K562 (cell line): ENCODE results near the gene ZCCHC9. TPM values are rescaled to one million over a fixed set of nuclear protein-coding genes. Genes with fewer than 3 reads are reported as not detected.

Experiments used
- ATAC-seq: fragments of 200-7000 bp; cut with Tn5 transposase; 3 replicates; pipeline ENCODE4 v1.9.1; 2020; ENCODE audit warnings: moderate library complexity
- BruUV-seq: library from RNA; stranded (reverse); fragments of 400-500 nt; replicated peaks from 2 replicates; lab custom pipeline; 2021; lab: Mats Ljungman, UMichigan
- CTCF ChIA-PET: fragments of 300-600 bp; formaldehyde crosslinking; extraction: SDS; loops from one replicate; lab custom pipeline; 2021; ENCODE audit warnings: low intra/inter-chr PET ratio; lab: Yijun Ruan, JAX
- POLR2A ChIA-PET: fragments of 300-600, 350-650 bp; sonication (Branson Sonifier 250); formaldehyde crosslinking; extraction: SDS; loops from one replicate; lab custom pipeline; 2021; ENCODE audit warnings: antibody characterized with exemption, inconsistent platforms; lab: Yijun Ruan, JAX
- DNase-seq, 4 experiments: peaks; one replicate each; pipeline versions ENCODE4 v3.0.0 to v3.0.0-alpha.2; 2011 to 2018; ENCODE audit warnings: low spot score in 3 of 4, mixed read lengths in 3 of 4; ENCODE audit errors: extremely low read depth in 1 of 4
- FAIRE-seq: peaks from 2 replicates; lab custom pipeline; 2011; peaks lifted over from hg19 to GRCh38; lab: Jason Lieb, UNC
- H2AFZ ChIP-seq: 2 replicates; pipeline ENCODE4 v1.6.0; 2011; ENCODE audit warnings: low read depth, low read length, control low read depth, inconsistent platforms
- H3K27ac ChIP-seq: fragments of 200-600 bp; 3 replicates; pipeline ENCODE4 v1.8.0; 2011; ENCODE audit warnings: low read depth, mild to moderate bottlenecking, control low read depth, inconsistent platforms, low read length, moderate library complexity, mixed read lengths; ENCODE audit errors: extremely low read depth
- H3K27me3 ChIP-seq, 2 experiments: fragments of 300-600 bp in 1 of 2; 2 replicates in 1 of 2; 3 replicates in 1 of 2; pipeline versions ENCODE4 v1.6.0 to v1.8.0; 2011; ENCODE audit warnings: inconsistent platforms in 2 of 2, low read length in 2 of 2, mild to moderate bottlenecking in 1 of 2, mixed read lengths in 1 of 2, moderate library complexity in 1 of 2; ENCODE audit not compliant: control insufficient read depth in 2 of 2, insufficient read depth in 2 of 2
- H3K36me3 ChIP-seq: fragments of 300-600 bp; 3 replicates; pipeline ENCODE4 v1.8.0; 2011; ENCODE audit warnings: mild to moderate bottlenecking, low read length, inconsistent platforms; ENCODE audit not compliant: control insufficient read depth, insufficient read depth
- H3K4me1 ChIP-seq, 2 experiments: fragments of 200-600 bp in 1 of 2; replicated peaks in 1 of 2; 2 replicates in 1 of 2; 3 replicates in 1 of 2; pipeline versions ENCODE4 v1.5.1 to v1.8.0; 2011; ENCODE audit warnings: inconsistent platforms in 2 of 2, low read length in 2 of 2, mild to moderate bottlenecking in 1 of 2, mixed read lengths in 1 of 2, moderate library complexity in 1 of 2; ENCODE audit not compliant: control insufficient read depth in 2 of 2, insufficient read depth in 2 of 2
- H3K4me2 ChIP-seq: 2 replicates; pipeline ENCODE4 v1.6.1; 2011; ENCODE audit warnings: low read length, control low read depth, inconsistent platforms, mixed read lengths; ENCODE audit not compliant: insufficient read depth
- H3K4me3 ChIP-seq: fragments of 200-600 bp; sonication (generic), shearing (Covaris generic); 2 replicates; pipeline ENCODE4 v1.5.1; 2016; ENCODE audit warnings: control low read depth, inconsistent platforms
- H3K79me2 ChIP-seq: fragments of 200-600 bp; 3 replicates; pipeline ENCODE4 v1.8.0; 2011; ENCODE audit warnings: low read length, inconsistent platforms; ENCODE audit not compliant: control insufficient read depth, insufficient read depth
- H3K9ac ChIP-seq, 2 experiments: 2 replicates each; pipeline versions ENCODE4 v1.6.0 to v1.6.1; 2011; ENCODE audit warnings: low read depth in 2 of 2, low read length in 2 of 2, control low read depth in 1 of 2, inconsistent platforms in 1 of 2, mild to moderate bottlenecking in 1 of 2, mixed read lengths in 1 of 2; ENCODE audit not compliant: insufficient read depth in 1 of 2
- H3K9me1 ChIP-seq: one replicate; pipeline ENCODE4 v1.6.0; 2011; ENCODE audit warnings: inconsistent platforms, mild to moderate bottlenecking, low read length, moderate library complexity; ENCODE audit not compliant: control insufficient read depth, insufficient read depth
- H3K9me3 ChIP-seq: replicated peaks from 2 replicates; pipeline ENCODE4 v1.5.1; 2011; ENCODE audit warnings: low read depth, low read length, inconsistent platforms; ENCODE audit not compliant: control insufficient read depth, insufficient read depth
- H4K20me1 ChIP-seq: replicated peaks from 2 replicates; pipeline ENCODE4 v1.6.1; 2011; ENCODE audit warnings: low read length, inconsistent platforms, mixed read lengths; ENCODE audit not compliant: control insufficient read depth, insufficient read depth
- BCL6 ChIP-seq: fragments of 250-450 bp; sonication (Bioruptor Pico); IDR thresholded peaks from 2 replicates; pipeline ENCODE4 v1.4.0; 2020
- CTCFL ChIP-seq: IDR thresholded peaks from 2 replicates; pipeline ENCODE4 v1.6.1; 2011; ENCODE audit warnings: borderline replicate concordance, low read depth, mild to moderate bottlenecking, moderate library complexity, low read length; ENCODE audit not compliant: insufficient read depth, poor library complexity, severe bottlenecking
- ELF2 ChIP-seq: fragments of 250-450 bp; sonication (Bioruptor Pico); IDR thresholded peaks from 2 replicates; pipeline ENCODE4 v1.5.0; 2021; ENCODE audit warnings: mild to moderate bottlenecking
- HMGN3 ChIP-seq: IDR thresholded peaks from 2 replicates; pipeline ENCODE4 v1.6.1; 2011; ENCODE audit warnings: borderline replicate concordance, low read depth, mild to moderate bottlenecking, mixed read lengths, low read length; ENCODE audit not compliant: insufficient read length; ENCODE audit errors: extremely low read depth
- HOMEZ ChIP-seq: fragments of 250-450 bp; sonication (Bioruptor Pico); IDR thresholded peaks from 2 replicates; pipeline ENCODE4 v1.4.0; 2020; ENCODE audit warnings: mild to moderate bottlenecking, moderate library complexity
- ID3 ChIP-seq, 2 experiments: fragments of 250-450 bp in 1 of 2; fragments of 450-650 bp in 1 of 2; sonication (Bioruptor Pico) in 1 of 2; IDR thresholded peaks; 2 replicates each; pipeline versions ENCODE4 v1.6.1 to v1.8.0; 2016 to 2021; ENCODE audit warnings: mild to moderate bottlenecking in 2 of 2, moderate library complexity in 2 of 2, missing compliant biosample characterization in 1 of 2, missing genetic modification characterization in 1 of 2
- MCM5 ChIP-seq: fragments of 450-650 bp; IDR thresholded peaks from 2 replicates; pipeline ENCODE4 v1.6.1; 2016; ENCODE audit warnings: low read depth
- MXI1 ChIP-seq: IDR thresholded peaks from 2 replicates; pipeline ENCODE4 v1.6.1; 2011; ENCODE audit warnings: low read depth, mild to moderate bottlenecking, improper control_type of control experiment, low read length
- NONO ChIP-seq, 2 experiments: fragments of 200-400 bp in 1 of 2; fragments of 450-650 bp in 1 of 2; formaldehyde crosslinking in 1 of 2; IDR thresholded peaks; 2 replicates each; pipeline ENCODE4 v1.6.1; 2017; ENCODE audit warnings: low read depth in 2 of 2, mild to moderate bottlenecking in 2 of 2, moderate library complexity in 2 of 2, low read length in 1 of 2
- POU5F1 ChIP-seq: fragments of 150-350 bp; IDR thresholded peaks from 2 replicates; pipeline ENCODE4 v1.6.1; 2014; ENCODE audit warnings: borderline replicate concordance, low read length, low read depth, mild to moderate bottlenecking; ENCODE audit not compliant: partially characterized antibody
- PRPF4 ChIP-seq: fragments of 200-400 bp; formaldehyde crosslinking; IDR thresholded peaks from one replicate; pipeline ENCODE4 v1.6.1; 2017; ENCODE audit warnings: low read length, low read depth, mild to moderate bottlenecking; ENCODE audit not compliant: insufficient read depth, poor library complexity, severe bottlenecking
- RAD51 ChIP-seq: fragments of 450-650 bp; IDR thresholded peaks from 2 replicates; pipeline ENCODE4 v1.7.1; 2016; ENCODE audit warnings: low read depth, mild to moderate bottlenecking, borderline replicate concordance
- SNRNP70 ChIP-seq: fragments of 200-400 bp; formaldehyde crosslinking; optimal IDR thresholded peaks from 2 replicates; pipeline ENCODE3; 2017; ENCODE audit warnings: low read depth, low read length
- ZNF511 ChIP-seq: sonication (generic); formaldehyde crosslinking; IDR thresholded peaks from 2 replicates; pipeline ENCODE4 v1.8.0; 2022; ENCODE audit warnings: mild to moderate bottlenecking, missing genetic modification reagents
- ZNF668 ChIP-seq: fragments of 250-450 bp; sonication (Bioruptor Pico); IDR thresholded peaks from 2 replicates; pipeline ENCODE4 v1.8.0; 2022; ENCODE audit warnings: mild to moderate bottlenecking, inconsistent platforms
- in situ Hi-C: fragments of 300-500 bp; cut with MboI; formaldehyde crosslinking; loops from 4 replicates; pipeline ENCODE4 v1.15.0; 2018; ENCODE audit warnings: inconsistent platforms, mixed read lengths
- intact Hi-C: fragments of 100-400 bp; cut with micrococcal nuclease; formaldehyde crosslinking; loops from 2 replicates; pipeline ENCODE4 v1.14.2; 2022
- polyA plus RNA-seq, 8 experiments: library from polyadenylated mRNA; depleted of rRNA in 4 of 8; stranded (reverse) in 5 of 8; unstranded in 3 of 8; fragments of >200 nt; fragmentation: Nextera tagmentation in 2 of 8; fragmentation: Illumina TruSeq in 1 of 8; extraction: Ambion mirVana in 2 of 8; extraction: Trizol in 1 of 8; gene quantifications; 2 replicates each; pipeline versions ENCODE4 v1.2.1 to v1.2.3, GENCODE V29; 2011 to 2014; ENCODE audit warnings: inconsistent platforms in 1 of 8, missing spikeins in 1 of 8
- total RNA-seq, 7 experiments: library from RNA; depleted of rRNA in 6 of 7; stranded (reverse); fragments of >200 nt in 6 of 7; fragmentation: Illumina TruSeq in 2 of 7; extraction: Trizol in 2 of 7; gene quantifications; 2 replicates each; pipeline versions ENCODE4 v1.2.1 to v1.2.3, GENCODE V29; 2011 to 2021; ENCODE audit warnings: low replicate concordance in 1 of 7

ZCCHC9 gene
- total and polyA plus RNA-seq, 9 of the 15 experiments (the other 6 are each of a cell fraction or from before 2014, with no cell fraction given), result 40.3 to 95.3 (median 59.9) TPM

GRCh38 chr5:81265101-81265500, 36.3 kb upstream of the ZCCHC9 start:
- no peak for FAIRE-seq
- H3K9me3 ChIP-seq, result no peaks in the 10 kb centered on the region
- in situ Hi-C loops (no loop called here), intact Hi-C loops (no loop called here)
- H3K27me3 ChIP-seq, result no peaks in the 10 kb centered on the region
- ChIA-PET CTCF (no interaction called here), POLR2A (interaction anchor here (0.7 kb wide), 1 partner anchor 49 kb away, joined by 3 read pairs; no protein-coding TSS in a partner anchor)
- no peak for DNase-seq
- no peaks in the 10 kb centered on the region for H3K4me1 ChIP-seq
- no peak overlapping the region for H3K4me3 ChIP-seq
- no peak overlapping the region for H2AFZ ChIP-seq
- no peaks in the 10 kb centered on the region for H3K36me3 ChIP-seq
- H3K27ac ChIP-seq, result no peak overlapping the region
- no peaks in the 10 kb centered on the region for H4K20me1 ChIP-seq
- no peak for ATAC-seq
- H3K9me1 ChIP-seq, result no peaks in the 10 kb centered on the region
- no peaks in the 10 kb centered on the region for H3K79me2 ChIP-seq
- no peak overlapping the region for H3K4me2 ChIP-seq
- no peak overlapping the region for H3K9ac ChIP-seq
- no TSS peak for BruUV-seq
- no peak for TF ChIP-seq HMGN3
- TF ChIP-seq CTCFL, result no peak
- TF ChIP-seq ZNF511 (CRISPR knock-in tag), result no peak
- no peak for TF ChIP-seq ID3 (CRISPR knock-in tag; IDR thresholded peaks at IDR 0.05)
- TF ChIP-seq ID3 (tag; IDR thresholded peaks at IDR 0.05), result no peak
- TF ChIP-seq SNRNP70, result no peak
- TF ChIP-seq RAD51, result no peak
- no peak for TF ChIP-seq POU5F1
- TF ChIP-seq BCL6 (CRISPR knock-in tag), result no peak
- TF ChIP-seq HOMEZ (CRISPR knock-in tag), result no peak
- TF ChIP-seq ELF2 (CRISPR knock-in tag), result no peak
- TF ChIP-seq NONO (IDR thresholded peaks at IDR 0.05; ENCODE audit: low read depth in 2 of 2, low read length in 1 of 2), result no peak
- no peak for TF ChIP-seq MXI1
- TF ChIP-seq ZNF668 (CRISPR knock-in tag), result no peak
- TF ChIP-seq PRPF4, result no peak
- no peak for TF ChIP-seq MCM5
